NCI-H1694 (cell line): Measurements from ENCODE around the gene ZBTB22.
A peak's percentile ranks its signal among the peaks of the same experiment; 100 is the strongest.
"Not testable (repeated sequence)": the region's sequence is repeated elsewhere in the genome, so short reads cannot be mapped to it uniquely, and the experiment has no call there.

Experiments
- DNase-seq: peaks from one replicate; lab custom pipeline; 2025; lab: John Stamatoyannopoulos, UW

Gene ZBTB22

DNA sequence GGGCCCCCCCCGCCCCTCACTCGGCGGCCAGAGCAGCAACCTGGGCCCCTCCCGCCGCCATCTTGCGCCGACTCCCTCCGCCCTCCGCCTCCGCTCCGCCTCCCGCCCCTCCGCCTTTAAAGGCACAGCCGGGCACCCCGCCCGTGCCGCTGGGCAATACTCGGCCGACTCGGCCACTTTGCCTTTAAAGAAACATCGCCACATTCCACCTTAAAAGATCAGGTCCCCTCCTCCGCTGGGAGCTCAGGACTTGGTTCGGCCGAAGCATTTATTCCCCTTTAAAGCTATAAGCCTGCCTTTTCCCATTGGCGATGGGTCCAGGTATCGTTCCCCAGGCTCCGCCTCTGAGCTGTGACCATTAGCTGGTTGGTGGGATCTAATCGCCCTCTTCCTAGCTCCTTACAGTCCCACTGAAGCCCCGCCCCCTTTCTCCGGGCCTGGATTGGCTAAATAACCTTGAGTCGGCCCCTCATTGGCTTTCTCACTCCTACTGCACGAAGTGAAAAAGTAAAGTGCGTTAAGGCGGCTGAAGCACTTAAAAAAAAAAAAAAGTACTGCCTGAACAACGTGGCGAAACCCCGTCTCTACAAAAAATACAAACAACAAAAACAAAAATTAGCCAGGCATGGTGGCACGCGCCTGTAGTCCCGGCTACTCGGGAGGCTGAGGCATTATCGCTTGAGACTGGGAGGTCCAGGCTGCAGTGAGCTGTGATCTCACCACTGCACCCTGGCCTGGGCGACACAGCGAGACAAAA lies at the start of gene ZBTB22:
Gene ZBTB22 (minus strand): TSS at position 76 of the 757 bp plus-strand sequence. CDS start 828 bp downstream, outside the sequence.
- peak; percentile 87 for DNase-seq

- DNase-seq = no peak
These were observed 49.6 kb upstream of the ZBTB22 start for GRCh38 chr6:33367009-33367714.

- DNase-seq = not testable (repeated sequence)
These were observed 47.8 kb upstream of the ZBTB22 start for GRCh38 chr6:33365206-33365971.

- not testable (repeated sequence) for DNase-seq
These were observed 47.1 kb upstream of the ZBTB22 start for GRCh38 chr6:33364475-33365205.

DNA sequence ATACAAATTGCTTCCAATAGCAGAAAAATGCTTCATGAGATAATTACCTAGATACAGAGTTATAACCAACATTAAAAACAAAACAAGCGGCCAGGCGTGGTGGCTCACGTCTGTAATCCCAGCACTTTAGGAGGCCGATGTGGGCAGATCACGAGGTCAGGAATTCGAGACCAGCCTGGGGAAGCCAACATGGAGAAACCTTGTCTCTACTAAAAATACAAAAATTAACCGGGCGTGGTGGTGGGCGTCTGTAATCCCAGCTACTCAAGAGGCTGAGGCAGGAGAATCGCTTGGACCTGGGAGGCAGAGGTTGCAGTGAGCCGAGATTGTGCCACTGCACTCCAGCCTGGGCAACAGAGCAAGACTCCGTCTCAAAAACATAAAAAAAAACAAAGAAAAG lies 45.9 kb upstream of the ZBTB22 start:
- not testable (repeated sequence) for DNase-seq

- DNase-seq = no peak
These were observed 41.8 kb upstream of the ZBTB22 start for GRCh38 chr6:33359331-33359730.

- DNase-seq = not testable (repeated sequence)
These were observed 39.8 kb upstream of the ZBTB22 start for GRCh38 chr6:33357160-33357871.

DNA sequence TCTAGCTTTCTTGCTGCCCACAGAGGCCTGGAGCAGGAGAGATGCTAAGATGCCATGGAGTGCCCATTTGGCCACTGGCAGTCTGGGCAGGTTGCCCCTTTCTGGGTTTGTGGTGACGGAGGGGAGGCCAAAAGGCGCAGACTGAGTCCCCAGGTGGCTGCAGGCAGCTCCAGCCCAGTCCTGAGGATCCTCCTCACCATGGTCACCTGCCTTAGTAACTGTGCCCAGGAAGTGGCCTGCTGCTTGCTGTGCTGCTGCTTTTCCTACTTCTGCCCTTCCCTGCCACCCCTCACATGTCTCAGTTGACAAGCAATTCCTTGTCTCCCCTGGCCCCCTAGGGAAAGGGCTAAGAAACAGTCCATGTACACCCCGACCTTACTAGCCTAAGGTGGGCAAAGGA lies 38.8 kb upstream of the ZBTB22 start:
- no peak for DNase-seq

DNA sequence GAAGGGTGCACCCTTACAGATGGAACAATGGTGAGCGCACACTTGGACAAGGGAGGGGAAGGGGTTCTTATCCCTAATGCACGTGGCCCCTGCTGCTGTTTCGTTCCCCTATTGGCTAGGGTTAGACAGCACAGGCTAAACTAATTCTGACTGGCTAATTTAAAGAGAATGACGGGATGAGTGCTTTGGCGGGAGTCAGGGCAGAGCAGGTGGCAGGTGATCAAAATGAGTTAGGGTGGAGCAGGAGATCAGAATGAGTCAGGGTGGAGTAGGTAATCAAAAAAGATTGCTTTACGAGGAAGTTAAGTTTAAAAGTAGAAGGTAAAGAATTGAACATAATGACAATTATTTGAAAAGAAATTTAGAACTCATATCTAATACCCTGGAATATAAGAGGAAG lies 38.3 kb upstream of the ZBTB22 start:
- DNase-seq = not testable (repeated sequence)

DNA sequence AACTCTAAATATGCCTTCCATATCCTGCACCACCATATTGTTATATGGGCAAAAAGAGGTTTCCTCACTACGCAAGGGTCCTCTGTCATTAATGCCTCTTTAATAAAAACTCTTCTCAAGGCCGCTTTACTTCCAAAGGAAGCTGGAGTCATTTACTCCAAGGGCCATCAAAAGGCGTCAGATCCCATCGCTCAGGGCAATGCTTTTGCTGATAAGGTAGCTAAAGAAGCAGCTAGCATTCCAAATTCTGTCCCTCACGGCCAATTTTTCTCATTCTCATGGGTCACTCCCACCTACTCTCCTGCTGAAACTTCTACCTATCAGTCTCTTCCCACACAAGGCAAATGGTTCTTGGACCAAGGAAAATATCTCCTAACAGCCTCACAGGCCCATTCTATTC lies 30.3 kb upstream of the ZBTB22 start:
- no peak for DNase-seq

DNA sequence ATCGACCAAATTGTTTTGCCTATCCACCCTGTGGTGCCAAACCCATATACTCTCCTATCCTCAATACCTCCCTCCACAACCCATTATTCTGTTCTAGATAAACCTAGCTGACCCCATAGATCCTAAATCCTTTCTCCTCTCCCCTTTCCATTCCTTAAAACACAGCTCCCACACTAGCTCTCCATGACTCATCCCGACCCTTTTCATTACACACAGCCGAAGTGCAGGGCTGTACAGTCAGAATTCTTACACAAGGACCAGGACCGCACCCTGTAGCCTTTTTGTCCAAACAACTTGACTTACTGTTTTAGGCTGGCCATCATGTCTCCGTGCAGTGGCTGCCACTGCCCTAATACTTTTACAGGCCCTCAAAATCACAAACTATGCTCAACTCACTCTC lies 29.4 kb upstream of the ZBTB22 start:
- not testable (repeated sequence) for DNase-seq

DNA sequence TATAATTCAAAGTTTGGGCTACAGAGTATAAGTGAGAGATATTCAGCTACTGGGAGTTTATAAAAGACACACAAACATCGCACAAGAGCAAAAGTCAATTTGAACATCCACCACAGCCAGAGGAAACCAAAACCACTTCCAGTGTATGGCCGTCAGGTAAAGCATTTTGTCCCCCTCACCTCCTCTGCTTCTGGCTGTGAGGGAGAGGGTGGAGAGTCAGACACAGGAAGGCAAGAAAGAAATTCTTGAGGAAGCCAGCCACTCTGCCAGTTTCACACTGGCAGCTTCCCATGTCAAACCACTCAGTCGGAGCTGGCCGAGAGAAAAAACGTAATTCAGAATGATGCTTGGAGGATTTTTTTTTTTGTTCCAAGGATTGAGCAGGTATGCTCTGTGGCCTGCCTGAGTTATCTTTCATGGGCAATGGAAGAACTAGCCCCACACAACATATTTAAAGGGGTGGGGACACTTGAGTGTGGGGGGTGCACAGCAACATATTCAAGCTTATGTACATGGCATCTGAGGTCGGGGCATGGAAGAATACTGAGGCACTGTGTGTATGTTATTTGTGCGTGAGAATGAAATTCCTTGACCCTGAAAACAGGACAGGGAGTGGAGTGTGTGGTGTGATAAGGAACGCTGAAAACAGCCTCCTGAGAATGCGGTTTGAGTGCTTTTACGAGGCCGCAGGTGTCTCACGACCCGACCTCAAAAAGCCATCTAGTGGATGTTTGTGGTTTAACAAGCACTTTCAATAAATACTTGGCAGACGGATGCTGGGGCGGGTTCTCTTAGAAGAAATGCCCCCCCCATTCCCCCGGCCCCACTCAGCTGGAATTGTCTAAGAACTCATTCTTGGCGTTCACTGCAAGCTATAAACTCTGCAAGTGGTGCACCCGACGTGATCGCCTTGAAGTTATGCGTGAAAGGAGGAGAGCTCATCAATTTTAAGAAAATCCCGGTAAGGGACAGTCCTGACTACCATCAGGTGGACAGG lies 27.5 kb upstream of the ZBTB22 start:
- peak; percentile 50 for DNase-seq

- no peak for DNase-seq
These were observed 26.5 kb upstream of the ZBTB22 start for GRCh38 chr6:33343953-33344611.

DNA sequence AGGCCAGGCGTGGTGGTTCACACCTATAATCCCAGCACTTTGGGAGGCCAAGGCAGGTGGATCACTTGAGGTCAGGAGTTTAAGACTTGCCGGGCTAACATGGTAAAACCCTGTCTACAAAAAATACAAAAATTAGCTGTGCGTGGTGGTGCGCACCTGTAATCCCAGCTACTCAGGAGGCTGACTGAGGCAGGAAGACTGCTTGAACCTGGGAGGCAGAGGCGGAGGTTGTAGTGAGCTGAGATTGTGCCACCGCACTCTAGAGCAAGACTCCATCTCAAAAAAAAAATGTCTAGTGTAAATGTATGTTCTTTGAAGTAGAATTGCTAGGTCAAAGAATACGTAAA lies 26.0 kb upstream of the ZBTB22 start:
- DNase-seq = not testable (repeated sequence)

DNA sequence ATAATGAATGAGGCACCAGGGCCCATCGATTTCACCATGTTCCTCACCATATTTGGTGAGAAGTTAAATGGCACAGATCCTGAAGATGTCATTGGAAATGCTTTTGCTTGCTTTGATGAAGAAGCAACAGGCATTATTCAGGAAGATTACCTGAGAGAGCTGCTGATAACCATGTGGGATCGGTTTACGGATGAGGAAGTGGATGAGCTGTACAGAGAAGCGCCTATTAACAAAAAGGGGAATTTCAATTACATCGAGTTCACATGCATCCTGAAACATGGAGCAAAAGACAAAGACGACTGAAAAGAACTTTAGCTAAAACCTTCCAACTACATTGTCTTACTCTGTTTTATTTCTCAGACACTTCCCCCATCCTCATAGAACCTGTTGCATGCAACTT lies 21.6 kb upstream of the ZBTB22 start:
- no peak for DNase-seq

DNA sequence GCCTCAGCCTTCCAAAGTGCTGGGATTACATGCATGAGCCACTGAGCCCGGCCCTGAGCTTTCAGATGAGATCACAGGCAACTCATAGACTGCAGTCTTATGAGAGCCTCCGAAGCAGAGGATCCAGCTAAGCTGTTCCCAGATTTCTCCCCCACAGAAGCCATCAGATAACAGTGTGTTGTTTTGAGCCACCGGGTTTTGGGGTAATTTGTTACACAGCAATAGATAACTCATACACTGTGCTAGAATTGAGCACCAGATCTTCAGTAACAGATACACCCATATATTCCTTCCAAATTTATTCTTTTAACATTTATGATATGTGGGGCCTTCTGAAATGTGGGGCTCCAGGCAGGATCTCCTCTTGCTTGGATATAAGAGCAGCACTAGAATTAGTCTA lies 19.0 kb upstream of the ZBTB22 start:
- no peak for DNase-seq

DNA sequence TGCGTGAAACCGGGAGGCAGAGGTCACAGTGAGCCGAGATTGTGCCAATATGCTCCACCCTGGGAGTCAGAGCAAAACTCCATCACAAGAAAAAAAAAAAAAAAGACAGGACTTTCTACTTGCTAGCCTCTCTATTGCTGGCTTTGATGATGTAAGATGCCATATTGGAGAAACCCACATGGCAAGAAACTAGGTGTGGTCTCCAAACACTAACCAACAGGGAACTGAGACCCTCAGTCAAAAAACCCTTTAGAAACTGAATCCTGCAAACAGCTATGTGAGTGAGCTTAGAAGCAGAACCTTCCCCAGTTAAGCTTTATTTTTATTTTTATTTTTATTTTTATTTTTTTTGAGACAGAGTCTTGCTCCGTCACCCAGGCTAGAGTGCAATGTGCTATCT lies 18.4 kb upstream of the ZBTB22 start:
- DNase-seq = no peak

DNA sequence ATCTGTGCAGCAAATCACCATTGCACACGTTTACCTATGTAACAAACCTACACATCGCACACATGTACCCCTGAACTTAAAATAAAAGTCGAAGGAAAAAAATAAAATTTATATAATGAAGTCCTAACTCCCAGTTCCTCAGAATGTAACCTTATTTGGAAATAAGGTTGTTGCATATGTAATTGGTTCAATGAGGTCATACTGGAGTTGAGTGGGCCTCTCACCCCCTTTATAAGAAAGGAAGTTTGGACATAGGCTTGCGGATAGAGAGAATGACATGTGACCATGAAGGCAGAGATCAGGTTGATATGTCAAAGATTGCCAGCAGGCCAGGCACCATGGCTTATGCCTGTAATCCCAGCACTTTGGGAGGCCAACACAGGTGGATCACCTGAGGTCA lies 16.1 kb upstream of the ZBTB22 start:
- DNase-seq = no peak

DNA sequence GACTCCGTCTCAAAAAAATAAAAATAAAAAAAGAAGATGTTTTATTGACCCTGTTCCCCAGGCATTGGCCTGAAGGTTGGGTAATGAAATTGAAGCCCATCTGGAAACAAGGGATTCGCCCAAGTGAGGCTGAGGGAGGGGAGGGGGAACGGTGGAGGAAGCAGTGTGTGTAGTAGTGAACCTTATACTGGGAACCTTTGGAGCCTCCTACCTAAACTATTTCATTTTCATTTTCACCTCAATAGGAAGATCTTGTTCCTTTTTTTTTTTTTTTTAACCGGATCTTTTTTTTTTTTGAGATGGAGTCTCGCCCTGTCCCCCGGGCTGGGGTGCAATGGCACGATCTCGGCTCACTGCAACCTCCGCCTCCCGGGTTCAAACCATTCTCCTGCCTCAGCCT lies 13.2 kb upstream of the ZBTB22 start:
- no peak for DNase-seq

- no peak for DNase-seq
These were observed 11.5 kb upstream of the ZBTB22 start for GRCh38 chr6:33329058-33329457.
